K562 (cell line): ENCODE data around the gene KLC1. TPM values are rescaled to one million over a fixed set of nuclear protein-coding genes. Genes with fewer than 3 reads are reported as not detected.

Experiments
- ARNT ChIP-seq, 2 experiments: fragments of 450-650 bp; IDR thresholded peaks; 2 replicates each; pipeline ENCODE4 v1.6.1; 2016; ENCODE audit warnings: mild to moderate bottlenecking in 1 of 2
- ATF2 ChIP-seq: sonication (generic); formaldehyde crosslinking; IDR thresholded peaks from 2 replicates; pipeline ENCODE4 v1.8.1; 2022; ENCODE audit warnings: missing genetic modification reagents
- ETV6 ChIP-seq, 3 experiments: fragments of 150-350 bp in 1 of 3; sonication (generic) in 1 of 3; formaldehyde crosslinking in 1 of 3; IDR thresholded peaks; 2 replicates each; pipeline versions ENCODE4 v1.6.1 to v1.8.0; 2014 to 2022; ENCODE audit warnings: borderline replicate concordance in 2 of 3, low read depth in 2 of 3, antibody characterized with exemption in 1 of 3, low read length in 1 of 3, mild to moderate bottlenecking in 1 of 3, missing genetic modification reagents in 1 of 3
- HINFP ChIP-seq: fragments of 450-650 bp; conservative IDR thresholded peaks from 2 replicates; pipeline ENCODE4 v1.6.1; 2016; ENCODE audit warnings: missing genetic modification characterization, low read depth, mild to moderate bottlenecking, control low read depth, missing compliant biosample characterization
- HMBOX1 ChIP-seq: sonication (generic); IDR thresholded peaks from 2 replicates; pipeline ENCODE4 v1.6.1; 2016
- HMGN3 ChIP-seq: IDR thresholded peaks from 2 replicates; pipeline ENCODE4 v1.6.1; 2011; ENCODE audit warnings: borderline replicate concordance, low read depth, mild to moderate bottlenecking, mixed read lengths, low read length; ENCODE audit not compliant: insufficient read length; ENCODE audit errors: extremely low read depth
- KLF1 ChIP-seq: fragments of 450-650 bp; IDR thresholded peaks from 2 replicates; pipeline ENCODE4 v1.6.1; 2016; ENCODE audit warnings: missing genetic modification characterization, missing compliant biosample characterization
- RBBP5 ChIP-seq: fragments of 200-600 bp; sonication (generic); IDR thresholded peaks from 2 replicates; pipeline ENCODE4 v1.6.1; 2012; ENCODE audit warnings: borderline replicate concordance, mild to moderate bottlenecking, low read length, control low read depth, inconsistent platforms; ENCODE audit not compliant: insufficient read depth, poor library complexity, severe bottlenecking
- SIN3A ChIP-seq, 2 experiments: fragments of 150-350 bp in 1 of 2; IDR thresholded peaks; 2 replicates each; pipeline ENCODE4 v1.6.1; 2011 to 2016; ENCODE audit warnings: borderline replicate concordance in 2 of 2, low read depth in 2 of 2, low read length in 2 of 2, mild to moderate bottlenecking in 2 of 2, moderate library complexity in 2 of 2; ENCODE audit not compliant: control insufficient read depth in 1 of 2
- TFAP4 ChIP-seq: sonication (generic); formaldehyde crosslinking; IDR thresholded peaks from 2 replicates; pipeline ENCODE4 v1.8.0; 2022; ENCODE audit warnings: missing genetic modification reagents, mild to moderate bottlenecking, moderate library complexity, borderline replicate concordance
- VEZF1 ChIP-seq: fragments of 200-800 bp; sonication (Bioruptor generic); IDR thresholded peaks from 2 replicates; pipeline ENCODE4 v1.6.1; 2017; ENCODE audit warnings: missing genetic modification characterization, missing compliant biosample characterization
- ZBTB49 ChIP-seq: sonication (generic); formaldehyde crosslinking; IDR thresholded peaks from 2 replicates; pipeline ENCODE4 v1.8.0; 2022; ENCODE audit warnings: missing genetic modification reagents, mild to moderate bottlenecking, borderline replicate concordance
- ZNF23 ChIP-seq: fragments of 250-450 bp; sonication (Bioruptor Pico); IDR thresholded peaks from 2 replicates; pipeline ENCODE4 v1.4.0; 2020; ENCODE audit warnings: mild to moderate bottlenecking
- ZNF311 ChIP-seq: fragments of 250-450 bp; sonication (Bioruptor Pico); IDR thresholded peaks from 2 replicates; pipeline ENCODE4 v1.4.0; 2020; ENCODE audit warnings: mild to moderate bottlenecking, moderate library complexity
- ZNF644 ChIP-seq: fragments of 200-800 bp; sonication (Bioruptor generic); IDR thresholded peaks from 2 replicates; pipeline ENCODE4 v1.6.1; 2016; ENCODE audit warnings: low read depth, missing genetic modification characterization, missing compliant biosample characterization
- ZNF79 ChIP-seq: fragments of 250-450 bp; sonication (Bioruptor Pico); IDR thresholded peaks from 2 replicates; pipeline ENCODE4 v1.4.0; 2020; ENCODE audit warnings: low read depth, mild to moderate bottlenecking, moderate library complexity
- polyA plus RNA-seq, 8 experiments: library from polyadenylated mRNA; depleted of rRNA in 4 of 8; stranded (reverse) in 5 of 8; unstranded in 3 of 8; fragments of >200 nt; fragmentation: Nextera tagmentation in 2 of 8; fragmentation: Illumina TruSeq in 1 of 8; extraction: Ambion mirVana in 2 of 8; extraction: Trizol in 1 of 8; gene quantifications; 2 replicates each; pipeline versions ENCODE4 v1.2.1 to v1.2.3, GENCODE V29; 2011 to 2014; ENCODE audit warnings: inconsistent platforms in 1 of 8, missing spikeins in 1 of 8
- total RNA-seq, 7 experiments: library from RNA; depleted of rRNA in 6 of 7; stranded (reverse); fragments of >200 nt in 6 of 7; fragmentation: Illumina TruSeq in 2 of 7; extraction: Trizol in 2 of 7; gene quantifications; 2 replicates each; pipeline versions ENCODE4 v1.2.1 to v1.2.3, GENCODE V29; 2011 to 2021; ENCODE audit warnings: low replicate concordance in 1 of 7

Gene KLC1
- total and polyA plus RNA-seq, 9 of the 15 experiments (the other 6 are each of a cell fraction or from before 2014, with no cell fraction given), result 4.9 to 134 (median 54.8) TPM

- TF ChIP-seq ZBTB49 (no peak), ETV6 (IDR thresholded peaks at IDR 0.05; ENCODE audit: borderline replicate concordance in 1 of 2, low read depth in 2 of 2, low read length in 1 of 2) (no peak), ETV6 (CRISPR knock-in tag; IDR thresholded peaks at IDR 0.05; ENCODE audit: borderline replicate concordance) (no peak), ZNF644 (tag) (no peak), HMGN3 (no peak), HMBOX1 (no peak), ZNF79 (CRISPR knock-in tag) (no peak), RBBP5 (no peak), HINFP (tag) (no peak), TFAP4 (CRISPR knock-in tag) (peak; percentile 89), ATF2 (no peak), ZNF23 (CRISPR knock-in tag) (no peak), SIN3A (IDR thresholded peaks at IDR 0.05; ENCODE audit: borderline replicate concordance in 2 of 2, control insufficient read depth in 1 of 2, low read depth in 2 of 2, low read length in 2 of 2) (peak in 1 of 2 experiments; percentile 64; a peak in 1 of 4 replicates), ARNT (IDR thresholded peaks at IDR 0.05) (no peak), KLF1 (tag) (no peak), ZNF311 (CRISPR knock-in tag) (no peak), VEZF1 (no peak)
These were observed 21.9 kb upstream of the KLC1 start (continued) for GRCh38 chr14:103606963-103607668.
